GM12801 (cell line): ENCODE data around the gene PIK3R5.

Source experiments
- CTCF ChIP-seq: IDR thresholded peaks from one replicate; pipeline ENCODE4 v1.5.1; 2011; ENCODE audit warnings: control low read depth; ENCODE audit not compliant: insufficient read length; ENCODE audit errors: extremely low read depth

Gene PIK3R5

GRCh38 chr17:8896641-8897635, 68.6 kb downstream of the PIK3R5 start:
- no peak for TF ChIP-seq CTCF

- TF ChIP-seq CTCF = no peak
Observed at GRCh38 chr17:8896087-8896486, 69.4 kb downstream of the PIK3R5 start.

DNA sequence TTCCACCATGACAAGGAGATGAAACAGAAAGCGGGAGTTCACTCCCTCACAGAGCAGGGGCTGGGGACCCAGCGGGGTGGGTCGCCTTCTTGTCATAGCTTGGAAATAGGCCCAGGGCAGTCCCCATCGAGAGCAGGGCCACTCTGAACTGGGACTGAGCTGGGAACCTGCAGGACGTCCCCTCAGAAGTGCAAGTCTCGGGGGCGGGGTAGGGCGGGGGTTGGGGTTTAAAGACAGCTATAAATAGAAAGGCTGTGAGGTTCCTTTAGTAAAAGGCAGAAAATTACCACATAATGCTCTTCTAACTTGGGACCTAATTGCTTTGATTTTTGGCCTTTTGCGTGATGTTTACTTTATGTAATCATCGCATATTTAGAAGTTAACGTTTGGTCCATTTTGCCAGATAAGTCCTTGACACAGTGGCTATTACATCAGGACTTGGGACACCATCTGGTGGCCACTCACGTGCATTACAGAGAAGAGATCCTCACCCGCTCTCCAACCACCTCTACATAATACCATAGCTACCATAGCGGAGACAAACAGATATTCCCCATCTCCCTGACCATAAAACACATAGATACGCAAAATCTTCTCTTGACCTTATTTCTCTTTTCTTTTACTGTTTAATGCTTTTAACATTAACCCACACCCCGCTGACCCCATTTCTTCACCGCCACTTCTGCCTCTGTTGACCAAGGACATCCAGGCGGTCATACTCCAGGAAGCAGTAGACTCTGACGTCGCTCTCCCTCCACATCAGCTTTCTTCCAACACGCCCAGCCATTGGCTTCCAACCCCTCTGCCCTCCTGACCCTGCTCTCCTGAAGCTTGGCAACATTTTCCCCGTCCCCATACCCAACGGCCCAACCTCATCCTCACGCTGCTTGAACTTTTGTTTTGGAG, 70.6 kb downstream of the PIK3R5 start:
- no peak for TF ChIP-seq CTCF

DNA sequence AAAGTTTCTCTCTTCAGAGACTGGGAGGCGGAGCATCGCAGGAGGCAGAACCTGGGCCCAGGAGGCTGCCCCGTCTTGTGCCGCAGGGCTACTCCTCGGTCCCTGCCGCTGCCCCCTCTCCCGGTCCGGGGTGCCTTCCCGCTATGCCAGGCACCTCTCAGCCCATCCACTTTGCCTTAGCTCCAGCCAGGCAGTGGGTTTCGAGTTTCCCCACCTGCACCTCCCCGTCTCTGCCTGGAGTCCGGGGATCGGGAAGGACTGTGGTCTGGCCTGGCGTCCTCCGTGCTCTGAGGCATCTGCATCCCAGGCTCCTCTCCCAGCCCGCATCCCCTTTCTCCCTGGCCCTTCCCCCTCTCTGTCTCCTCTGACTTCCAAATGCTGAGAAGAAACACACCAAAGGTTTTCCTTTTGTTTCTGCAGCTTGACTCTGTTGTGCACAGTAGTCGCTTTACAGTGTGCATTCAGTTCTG, 71.3 kb downstream of the PIK3R5 start:
- no peak for TF ChIP-seq CTCF

GRCh38 chr17:8893621-8894201, 71.8 kb downstream of the PIK3R5 start:
- TF ChIP-seq CTCF = no peak

- TF ChIP-seq CTCF = no peak
Observed at GRCh38 chr17:8893059-8893458, 72.4 kb downstream of the PIK3R5 start.

GRCh38 chr17:8892338-8892690, 73.2 kb downstream of the PIK3R5 start:
- TF ChIP-seq CTCF = no peak
